Measurements from ENCODE around the gene WNT7B. TPM values are rescaled to one million over a fixed set of nuclear protein-coding genes. Genes with fewer than 3 reads are reported as not detected.
A peak's percentile ranks its signal among the peaks of the same experiment; 100 is the strongest.

The WNT7B gene
- total and polyA plus RNA-seq, 2 of the 8 experiments (the other 6 are each of a cell fraction or from before 2014, with no cell fraction given) = 0.14 to 0.24 TPM

GRCh38 chr22:45963821-45964220 is 13.1 kb downstream of the WNT7B start:
- Histone ChIP-seq H2AFZ (ENCODE audit: low read length) (no peak overlapping the region), H2BK12ac (ENCODE audit: low read depth, low read length) (no peak overlapping the region), H4K20me1 (replicated peaks in 1 of 2; ENCODE audit: control insufficient read depth in 1 of 2, insufficient read depth in 2 of 2, low read length in 2 of 2) (peaks cover 0 to 1% of the 10 kb centered on the region in 2 experiments), H2BK20ac (ENCODE audit: low read length) (no peak overlapping the region), H3K27ac (ENCODE audit: low read depth, low read length) (no peak overlapping the region), H2BK120ac (replicated peaks; ENCODE audit: low read depth, low read length) (no peak overlapping the region), H3K79me1 (ENCODE audit: low read depth, low read length) (no peaks in the 10 kb centered on the region), H3K23me2 (ENCODE audit: low read depth, low read length) (no peaks in the 10 kb centered on the region), H3K23ac (ENCODE audit: insufficient read length) (no peak overlapping the region), H2BK15ac (ENCODE audit: low read length) (no peak overlapping the region), H3K9me3 (ENCODE audit: insufficient read depth in 2 of 2, low read depth in 1 of 2, low read length in 1 of 2) (no peaks in the 10 kb centered on the region), H3K9ac (replicated peaks in 1 of 4; ENCODE audit: extremely low read depth in 1 of 4, low read depth in 3 of 4, low read length in 3 of 4) (no peak overlapping the region), H3K18ac (ENCODE audit: extremely low read depth, low read length) (no peak overlapping the region), H2AK5ac (ENCODE audit: low read depth, low read length) (no peak overlapping the region), H4K5ac (ENCODE audit: insufficient read length, low read depth, low read length) (no peak overlapping the region), H3K36me3 (ENCODE audit: control insufficient read depth in 2 of 4, insufficient read depth in 4 of 4, low read length in 3 of 4) (no peaks in the 10 kb centered on the region), H3K4ac (replicated peaks; ENCODE audit: insufficient read length, low read depth, low read length) (no peak overlapping the region), H3K56ac (replicated peaks; ENCODE audit: insufficient read length, low read depth, low read length) (no peak overlapping the region), H3K79me2 (ENCODE audit: control insufficient read depth in 1 of 2, insufficient read depth in 2 of 2, low read length in 2 of 2) (no peaks in the 10 kb centered on the region), H3K4me3 (ENCODE audit: extremely low read depth in 1 of 4, insufficient read depth in 2 of 4, low read depth in 3 of 4, low read length in 4 of 4) (no peak overlapping the region), H3K14ac (ENCODE audit: insufficient read length) (no peak overlapping the region), H3K4me2 (ENCODE audit: insufficient read depth in 1 of 2, low read depth in 2 of 2, low read length in 2 of 2) (no peak overlapping the region), H3K4me1 (replicated peaks in 1 of 4; ENCODE audit: control insufficient read depth in 3 of 4, insufficient read depth in 4 of 4, low read length in 3 of 4) (peaks cover 0 to 31% (median 22%) of the 10 kb centered on the region in 4 experiments; a peak in 6 of 7 replicates), H4K8ac (ENCODE audit: extremely low read depth, insufficient read depth, low read length) (no peak overlapping the region), H2BK5ac (ENCODE audit: low read depth, low read length) (no peak overlapping the region), H4K91ac (replicated peaks; ENCODE audit: insufficient read length, low read length) (peak overlapping the region; percentile 30), H3K27me3 (replicated peaks in 1 of 4; ENCODE audit: control insufficient read depth in 3 of 4, extremely low read depth in 1 of 4, insufficient read depth in 3 of 4, low read length in 3 of 4) (peaks cover 3 to 26% (median 17%) of the 10 kb centered on the region in 4 experiments)
- ChIA-PET POLR2A (ENCODE audit: partially characterized antibody) (no interaction called here), CTCF (ENCODE audit: partially characterized antibody) (interaction anchor here (1.3 kb wide), 1 partner anchor 100 kb away, joined by 3 read pairs; no protein-coding TSS in a partner anchor)
- no peak for FAIRE-seq
- DNase-seq (ENCODE audit: low read depth in 1 of 2, low spot score in 2 of 2) = no peak
- WGBS, 2 experiments (ENCODE audit: extremely low coverage in 1 of 2, insufficient coverage in 1 of 2, insufficient read length in 1 of 2, insufficient replicate concordance in 2 of 2, low coverage in 1 of 2, low lambda C conversion rate in 2 of 2, missing lambda C conversion rate in 1 of 2) = 82% methylated on average over 7 of the region's 7 CpGs; no CpG with 5 or more reads in 1 of the 2 experiments
- TF ChIP-seq KDM5A (IDR thresholded peaks at IDR 0.05; ENCODE audit: low read length) (no peak), BCL11A (IDR thresholded peaks at IDR 0.05; ENCODE audit: low read depth in 2 of 2, low read length in 2 of 2) (no peak), ASH2L (IDR thresholded peaks at IDR 0.05; ENCODE audit: low read length) (no peak), POU5F1 (IDR thresholded peaks at IDR 0.05; ENCODE audit: low read depth, low read length) (no peak), GABPA (IDR thresholded peaks at IDR 0.05; ENCODE audit: borderline replicate concordance, insufficient read depth, low read length) (no peak), KDM4A (IDR thresholded peaks at IDR 0.05; ENCODE audit: low read depth, low read length, severe bottlenecking) (no peak), RFX5 (IDR thresholded peaks at IDR 0.05; ENCODE audit: borderline replicate concordance, low read depth, low read length) (no peak), CHD2 (IDR thresholded peaks at IDR 0.05; ENCODE audit: low read length) (no peak), CTBP2 (IDR thresholded peaks at IDR 0.05; ENCODE audit: borderline replicate concordance, insufficient read depth, insufficient read length, low read length) (no peak), SP4 (IDR thresholded peaks at IDR 0.05; ENCODE audit: low read length) (no peak), NRF1 (IDR thresholded peaks at IDR 0.05; ENCODE audit: low read depth, low read length) (no peak), RBBP5 (IDR thresholded peaks at IDR 0.05; ENCODE audit: borderline replicate concordance, low read depth, low read length) (no peak)
- TF ChIP-seq, protein P1, sequence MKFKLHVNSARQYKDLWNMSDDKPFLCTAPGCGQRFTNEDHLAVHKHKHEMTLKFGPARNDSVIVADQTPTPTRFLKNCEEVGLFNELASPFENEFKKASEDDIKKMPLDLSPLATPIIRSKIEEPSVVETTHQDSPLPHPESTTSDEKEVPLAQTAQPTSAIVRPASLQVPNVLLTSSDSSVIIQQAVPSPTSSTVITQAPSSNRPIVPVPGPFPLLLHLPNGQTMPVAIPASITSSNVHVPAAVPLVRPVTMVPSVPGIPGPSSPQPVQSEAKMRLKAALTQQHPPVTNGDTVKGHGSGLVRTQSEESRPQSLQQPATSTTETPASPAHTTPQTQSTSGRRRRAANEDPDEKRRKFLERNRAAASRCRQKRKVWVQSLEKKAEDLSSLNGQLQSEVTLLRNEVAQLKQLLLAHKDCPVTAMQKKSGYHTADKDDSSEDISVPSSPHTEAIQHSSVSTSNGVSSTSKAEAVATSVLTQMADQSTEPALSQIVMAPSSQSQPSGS (IDR thresholded peaks at IDR 0.05; ENCODE audit: low read length) = no peak
